ENCODE data around the gene LRRC2.

Gene LRRC2

DNA sequence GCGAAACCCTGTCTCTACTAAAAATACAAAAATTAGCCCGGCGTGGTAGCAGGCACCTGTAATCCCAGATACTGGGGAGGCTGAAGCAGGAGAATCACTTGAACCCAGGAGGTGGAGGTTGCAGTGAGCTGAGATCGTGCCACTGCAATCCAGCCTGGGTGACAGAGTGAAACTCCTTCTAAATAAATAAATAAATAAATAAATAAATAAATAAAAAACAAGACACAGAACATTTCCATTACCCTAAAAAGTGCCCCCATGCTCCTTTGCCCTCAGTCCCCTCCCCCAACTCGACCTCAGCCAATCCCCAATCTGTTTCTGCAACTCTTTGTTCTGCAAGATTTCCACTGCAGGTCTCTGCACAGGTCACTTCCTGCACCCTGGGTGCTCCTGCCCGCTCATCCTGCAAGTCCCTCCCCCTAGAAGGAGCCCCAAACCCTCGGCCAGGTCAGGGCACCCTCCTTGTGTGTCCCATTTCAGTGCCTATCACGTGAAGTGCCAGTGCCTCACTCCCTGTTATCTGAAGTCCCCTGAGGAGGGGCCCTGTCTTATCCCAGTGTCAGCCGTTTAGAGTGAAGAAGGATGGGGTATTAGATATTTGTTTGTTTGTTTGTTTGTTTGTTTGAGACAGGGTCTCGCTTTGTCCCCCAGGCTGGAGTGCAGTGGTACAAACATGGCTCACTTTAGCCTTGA, 47.4 kb upstream of the LRRC2 start:
- Histone ChIP-seq H3K4me3 (ENCODE audit: low read length) (no peak overlapping the region), H3K4me1 (ENCODE audit: low read length) (no peaks in the 10 kb centered on the region), H2AFZ (ENCODE audit: low read length) (no peak overlapping the region), H3K4me2 (ENCODE audit: low read depth, low read length) (no peak overlapping the region), H3K79me2 (ENCODE audit: low read length) (no peaks in the 10 kb centered on the region), H3K9ac (ENCODE audit: low read length) (no peak overlapping the region), H3F3A (ENCODE audit: insufficient read depth, low read length) (no peaks in the 10 kb centered on the region), H3K27ac (ENCODE audit: low read length) (no peak overlapping the region), H3K9me2 (replicated peaks; ENCODE audit: insufficient read depth, low read length) (no peaks in the 10 kb centered on the region), H3K27me3 (replicated peaks; ENCODE audit: insufficient read depth, low read length) (no peaks in the 10 kb centered on the region), H3K9me3 (replicated peaks; ENCODE audit: insufficient read depth, low read length) (no peaks in the 10 kb centered on the region), H3K36me3 (replicated peaks; ENCODE audit: insufficient read depth, low read length) (no peaks in the 10 kb centered on the region), H4K20me1 (ENCODE audit: insufficient read depth, low read length) (no peaks in the 10 kb centered on the region)
- no peak for DNase-seq
- TF ChIP-seq EZH2 (optimal IDR thresholded peaks at IDR 0.05; ENCODE audit: low read depth, low read length) (no peak), EZH2phosphoT487 (IDR thresholded peaks at IDR 0.05; ENCODE audit: low read length) (no peak)
- TF ChIP-seq, protein P1, sequence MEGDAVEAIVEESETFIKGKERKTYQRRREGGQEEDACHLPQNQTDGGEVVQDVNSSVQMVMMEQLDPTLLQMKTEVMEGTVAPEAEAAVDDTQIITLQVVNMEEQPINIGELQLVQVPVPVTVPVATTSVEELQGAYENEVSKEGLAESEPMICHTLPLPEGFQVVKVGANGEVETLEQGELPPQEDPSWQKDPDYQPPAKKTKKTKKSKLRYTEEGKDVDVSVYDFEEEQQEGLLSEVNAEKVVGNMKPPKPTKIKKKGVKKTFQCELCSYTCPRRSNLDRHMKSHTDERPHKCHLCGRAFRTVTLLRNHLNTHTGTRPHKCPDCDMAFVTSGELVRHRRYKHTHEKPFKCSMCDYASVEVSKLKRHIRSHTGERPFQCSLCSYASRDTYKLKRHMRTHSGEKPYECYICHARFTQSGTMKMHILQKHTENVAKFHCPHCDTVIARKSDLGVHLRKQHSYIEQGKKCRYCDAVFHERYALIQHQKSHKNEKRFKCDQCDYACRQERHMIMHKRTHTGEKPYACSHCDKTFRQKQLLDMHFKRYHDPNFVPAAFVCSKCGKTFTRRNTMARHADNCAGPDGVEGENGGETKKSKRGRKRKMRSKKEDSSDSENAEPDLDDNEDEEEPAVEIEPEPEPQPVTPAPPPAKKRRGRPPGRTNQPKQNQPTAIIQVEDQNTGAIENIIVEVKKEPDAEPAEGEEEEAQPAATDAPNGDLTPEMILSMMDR (IDR thresholded peaks at IDR 0.05; ENCODE audit: low read length): no peak

DNA sequence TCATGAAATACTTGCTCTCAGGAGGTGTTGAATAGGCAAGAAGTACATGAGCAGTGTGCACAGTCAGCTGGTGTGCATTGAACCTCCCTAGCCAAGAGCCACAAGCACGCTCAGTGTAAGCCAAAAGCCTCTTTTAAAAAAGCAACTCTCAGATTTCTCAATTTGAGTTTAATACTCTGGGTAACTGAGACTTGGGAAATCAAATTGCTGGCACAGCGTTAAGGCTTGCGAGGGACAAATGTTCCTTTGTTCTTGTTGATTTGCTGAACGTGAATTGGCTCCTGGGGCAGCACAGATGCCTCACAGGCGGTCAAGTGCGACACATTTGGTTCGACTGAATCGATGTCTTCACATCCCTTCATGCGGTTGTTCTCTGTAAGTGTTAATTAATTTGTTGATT, 46.2 kb upstream of the LRRC2 start, which contains the start of gene FAM240A:
FAM240A (plus strand) TSS at position 202 of the 400 bp plus-strand sequence; CDS start at position 361, 159 bp downstream.
- Histone ChIP-seq H3F3A (ENCODE audit: insufficient read depth, low read length) (no peaks in the 10 kb centered on the region), H3K79me2 (ENCODE audit: low read length) (no peaks in the 10 kb centered on the region), H3K4me1 (ENCODE audit: low read length) (no peaks in the 10 kb centered on the region), H3K27ac (ENCODE audit: low read length) (no peak within 1 kb of the TSS), H3K9ac (ENCODE audit: low read length) (no peak within 1 kb of the TSS), H3K9me3 (replicated peaks; ENCODE audit: insufficient read depth, low read length) (no peaks in the 10 kb centered on the region), H2AFZ (ENCODE audit: low read length) (no peak within 1 kb of the TSS), H4K20me1 (ENCODE audit: insufficient read depth, low read length) (no peaks in the 10 kb centered on the region), H3K36me3 (replicated peaks; ENCODE audit: insufficient read depth, low read length) (no peaks in the 10 kb centered on the region), H3K4me3 (ENCODE audit: low read length) (no peak within 1 kb of the TSS), H3K4me2 (ENCODE audit: low read depth, low read length) (no peak within 1 kb of the TSS), H3K9me2 (replicated peaks; ENCODE audit: insufficient read depth, low read length) (no peaks in the 10 kb centered on the region), H3K27me3 (replicated peaks; ENCODE audit: insufficient read depth, low read length) (no peaks in the 10 kb centered on the region)
- no peak for DNase-seq
- TF ChIP-seq, protein P1 (IDR thresholded peaks at IDR 0.05; ENCODE audit: low read length): no peak
- TF ChIP-seq EZH2phosphoT487 (IDR thresholded peaks at IDR 0.05; ENCODE audit: low read length): no peak
- no peak for TF ChIP-seq EZH2 (optimal IDR thresholded peaks at IDR 0.05; ENCODE audit: low read depth, low read length)

DNA sequence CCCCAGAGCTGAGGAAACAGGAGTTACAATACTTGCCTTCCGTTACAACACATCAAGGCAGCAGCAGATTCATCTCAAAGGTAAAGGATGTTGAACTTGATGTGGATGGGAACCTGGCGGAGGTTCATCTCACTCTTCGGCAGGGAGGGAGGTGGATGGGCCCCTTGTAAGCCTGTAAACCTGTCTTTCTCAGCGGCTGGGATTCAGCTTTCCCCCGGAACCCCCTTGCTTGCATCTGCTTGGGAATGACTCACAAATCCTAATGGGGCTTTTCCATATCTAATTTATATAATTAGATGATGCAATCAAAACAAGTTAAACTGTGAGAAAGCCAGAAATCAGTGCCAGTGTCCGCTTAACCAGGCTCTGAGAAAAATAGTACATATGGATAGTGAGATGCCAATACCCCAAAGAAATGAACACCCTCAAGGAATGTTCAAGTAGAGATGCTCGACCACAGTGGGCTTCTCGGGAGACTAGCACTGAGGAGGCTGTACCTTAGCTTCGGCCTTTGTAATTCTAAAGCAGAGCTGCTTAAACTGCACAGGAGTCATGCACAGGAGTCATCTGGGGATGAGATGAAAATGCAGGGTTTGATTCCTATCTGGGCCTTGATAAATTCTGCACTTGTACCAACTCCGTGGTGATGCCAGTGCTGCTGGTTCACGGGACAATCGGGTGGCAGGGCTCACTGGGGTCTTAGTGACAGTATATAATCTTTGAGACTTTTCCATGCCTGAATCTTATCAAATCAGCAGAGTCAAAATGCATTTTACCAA, 44.0 kb upstream of the LRRC2 start:
- no peaks in the 10 kb centered on the region for H4K20me1 ChIP-seq (ENCODE audit: insufficient read depth, low read length)
- H3K4me2 ChIP-seq (ENCODE audit: low read depth, low read length): no peak overlapping the region
- no peaks in the 10 kb centered on the region for H3K4me1 ChIP-seq (ENCODE audit: low read length)
- H3K27me3 ChIP-seq (replicated peaks; ENCODE audit: insufficient read depth, low read length): no peaks in the 10 kb centered on the region
- no peaks in the 10 kb centered on the region for H3K79me2 ChIP-seq (ENCODE audit: low read length)
- DNase-seq: no peak
- H3K36me3 ChIP-seq (replicated peaks; ENCODE audit: insufficient read depth, low read length): no peaks in the 10 kb centered on the region
- H3K9me3 ChIP-seq (replicated peaks; ENCODE audit: insufficient read depth, low read length): no peaks in the 10 kb centered on the region
- no peaks in the 10 kb centered on the region for H3K9me2 ChIP-seq (replicated peaks; ENCODE audit: insufficient read depth, low read length)
- no peak overlapping the region for H3K4me3 ChIP-seq (ENCODE audit: low read length)
- H3K9ac ChIP-seq (ENCODE audit: low read length): no peak overlapping the region
- H3K27ac ChIP-seq (ENCODE audit: low read length): no peak overlapping the region
- no peak for TF ChIP-seq EZH2 (optimal IDR thresholded peaks at IDR 0.05; ENCODE audit: low read depth, low read length)
- no peak for TF ChIP-seq EZH2phosphoT487 (IDR thresholded peaks at IDR 0.05; ENCODE audit: low read length)
- TF ChIP-seq, protein P1 (IDR thresholded peaks at IDR 0.05; ENCODE audit: low read length): no peak
- no peaks in the 10 kb centered on the region for H3F3A ChIP-seq (ENCODE audit: insufficient read depth, low read length)
- no peak overlapping the region for H2AFZ ChIP-seq (ENCODE audit: low read length)
